DOHH2 (cell line): Measurements from ENCODE around the gene CPSF7.

ENCODE experiments used
- H3F3A ChIP-seq: fragments of 200-600 bp; sonication (generic), shearing (Covaris generic); 2 replicates; pipeline ENCODE4 v1.6.0; 2016; ENCODE audit warnings: antibody characterized with exemption, mild to moderate bottlenecking; ENCODE audit not compliant: control insufficient read depth, insufficient read depth
- H3K27ac ChIP-seq: fragments of 200-600 bp; sonication (generic); 2 replicates; pipeline ENCODE4 v1.5.1; 2014; ENCODE audit warnings: low read depth, mild to moderate bottlenecking, low read length, moderate library complexity
- H3K27me3 ChIP-seq: fragments of 200-600 bp; sonication (generic); 2 replicates; pipeline ENCODE4 v1.6.1; 2014; ENCODE audit warnings: mild to moderate bottlenecking, low read length, mixed read lengths; ENCODE audit not compliant: control insufficient read depth
- H3K36me3 ChIP-seq: fragments of 200-600 bp; sonication (generic); 2 replicates; pipeline ENCODE4 v1.6.1; 2014; ENCODE audit warnings: mild to moderate bottlenecking, low read length, moderate library complexity, mixed read lengths; ENCODE audit not compliant: control insufficient read depth
- H3K4me1 ChIP-seq: fragments of 200-600 bp; sonication (generic); 2 replicates; pipeline ENCODE4 v1.6.1; 2014; ENCODE audit warnings: mild to moderate bottlenecking, low read length, mixed read lengths; ENCODE audit not compliant: control insufficient read depth
- H3K4me2 ChIP-seq: fragments of 200-600 bp; sonication (generic); 2 replicates; pipeline ENCODE4 v1.6.0; 2014; ENCODE audit warnings: mild to moderate bottlenecking, low read length, moderate library complexity
- H3K4me3 ChIP-seq: fragments of 200-600 bp; sonication (generic); 2 replicates; pipeline ENCODE4 v1.5.1; 2014; ENCODE audit warnings: mild to moderate bottlenecking, low read length, mixed read lengths
- H3K79me2 ChIP-seq: fragments of 200-600 bp; sonication (generic); 2 replicates; pipeline ENCODE4 v1.6.1; 2014; ENCODE audit warnings: mild to moderate bottlenecking, low read length, mixed read lengths; ENCODE audit not compliant: control insufficient read depth
- H3K9me2 ChIP-seq: fragments of 200-600 bp; sonication (generic); replicated peaks from 2 replicates; pipeline ENCODE4 v1.6.1; 2014; ENCODE audit warnings: mild to moderate bottlenecking, low read length, mixed read lengths; ENCODE audit not compliant: control insufficient read depth
- H3K9me3 ChIP-seq: fragments of 200-600 bp; sonication (generic); 2 replicates; pipeline ENCODE4 v1.6.1; 2014; ENCODE audit warnings: antibody characterized with exemption, low read length, mixed read lengths; ENCODE audit not compliant: control insufficient read depth, insufficient read depth
- H4K20me1 ChIP-seq: fragments of 200-600 bp; sonication (generic); 2 replicates; pipeline ENCODE4 v1.6.0; 2014; ENCODE audit warnings: low read depth, mild to moderate bottlenecking, antibody characterized with exemption, low read length, moderate library complexity; ENCODE audit not compliant: control insufficient read depth, insufficient read depth
- CTCF ChIP-seq: fragments of 200-600 bp; sonication (generic); IDR thresholded peaks from one replicate; pipeline ENCODE4 v1.5.1; 2014; ENCODE audit warnings: antibody characterized with exemption, mild to moderate bottlenecking, low read depth, low read length; ENCODE audit not compliant: poor library complexity, severe bottlenecking
- EZH2phosphoT487 ChIP-seq: fragments of 200-600 bp; sonication (generic); IDR thresholded peaks from 2 replicates; pipeline ENCODE4 v1.6.1; 2017; ENCODE audit warnings: borderline replicate concordance, mild to moderate bottlenecking, antibody characterized with exemption, low read length, moderate library complexity, mixed read lengths

The CPSF7 gene

DNA sequence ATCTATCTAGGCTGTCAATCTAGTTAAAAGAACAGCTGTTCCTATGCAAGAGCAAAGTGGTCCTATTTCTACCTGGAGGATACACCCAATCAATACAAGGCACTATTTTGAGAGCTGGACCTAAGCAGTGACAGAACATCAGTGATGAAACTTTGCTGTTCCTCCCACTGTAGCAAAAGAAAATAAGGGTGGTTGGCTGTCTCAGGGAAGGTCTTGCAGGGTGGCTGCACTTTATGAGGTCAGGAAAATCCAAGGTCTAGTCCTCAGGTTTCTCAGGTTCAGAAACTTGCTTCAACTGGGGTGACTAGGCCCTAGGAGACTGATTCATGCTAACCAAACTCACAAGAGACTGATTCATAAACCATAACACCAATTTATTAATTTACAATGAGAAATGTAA is 11.6 kb downstream of the CPSF7 start:
- peaks cover 17% of the 10 kb centered on the region; the same call in 1 of the 2 replicates for H4K20me1 ChIP-seq

DNA sequence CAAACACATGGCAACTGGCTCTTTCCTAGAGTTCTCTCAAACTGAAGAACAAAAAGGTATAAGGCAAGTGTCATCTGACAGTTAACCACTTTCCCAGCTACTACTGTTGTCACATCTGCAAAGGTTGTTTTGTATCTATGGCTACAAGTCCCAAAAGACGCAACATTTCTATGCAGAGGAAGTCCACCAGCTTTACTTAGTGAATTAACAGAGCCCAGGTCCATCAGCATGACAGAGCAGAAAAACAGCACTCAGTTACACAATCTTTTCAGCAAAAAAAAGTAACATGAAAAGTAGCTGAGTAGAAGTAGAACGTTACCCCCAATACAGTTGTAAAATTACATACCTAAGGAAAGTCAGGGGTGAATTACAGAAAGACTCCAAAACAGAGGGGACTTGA is 12.1 kb downstream of the CPSF7 start:
- Histone ChIP-seq H3K36me3 (peaks cover 99% of the 10 kb centered on the region), H3K4me2 (no peak overlapping the region), H4K20me1 (peaks cover 17% of the 10 kb centered on the region; the same call in 1 of the 2 replicates), H3K4me3 (no peak overlapping the region), H3K79me2 (peaks cover 68% of the 10 kb centered on the region), H3K27ac (no peak overlapping the region), H3K4me1 (no peaks in the 10 kb centered on the region), H3K27me3 (no peaks in the 10 kb centered on the region), H3K9me3 (no peaks in the 10 kb centered on the region), H3F3A (peaks cover 2% of the 10 kb centered on the region; the same call in 1 of the 2 replicates), H3K9me2 (no peaks in the 10 kb centered on the region)
- TF ChIP-seq EZH2phosphoT487 (no peak), CTCF (no peak)

More for the DNA sequence above, 11.6 kb downstream of the CPSF7 start:
- no peaks in the 10 kb centered on the region for H3K9me2 ChIP-seq
- H3K79me2 ChIP-seq = peaks cover 71% of the 10 kb centered on the region
- TF ChIP-seq EZH2phosphoT487 (no peak), CTCF (no peak)
- peaks cover 2% of the 10 kb centered on the region; the same call in 1 of the 2 replicates for H3F3A ChIP-seq
- H3K27me3 ChIP-seq = no peaks in the 10 kb centered on the region
- H3K27ac ChIP-seq = no peak overlapping the region
- H3K4me1 ChIP-seq = no peaks in the 10 kb centered on the region
- H3K9me3 ChIP-seq = no peaks in the 10 kb centered on the region
- no peak overlapping the region for H3K4me2 ChIP-seq
- no peak overlapping the region for H3K4me3 ChIP-seq
- peaks cover 97% of the 10 kb centered on the region for H3K36me3 ChIP-seq

DNA sequence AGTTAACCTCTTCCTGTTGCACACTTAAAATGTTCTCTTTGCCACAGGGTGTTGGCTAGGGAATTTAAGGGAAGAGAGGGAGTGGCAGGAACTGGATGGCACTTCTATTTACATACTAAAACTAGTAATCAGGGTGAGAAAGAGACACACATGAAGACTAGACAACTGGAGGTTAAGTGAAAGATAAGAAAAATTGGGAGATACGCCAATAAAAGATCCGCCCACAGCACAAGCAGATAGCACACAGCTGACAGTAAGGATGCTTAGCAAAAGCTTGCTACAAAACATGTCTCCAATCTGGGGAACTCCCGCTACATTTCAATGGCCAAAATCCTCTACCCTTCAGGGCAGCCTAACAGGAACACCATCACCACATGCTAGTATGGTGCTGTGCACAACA is 12.8 kb downstream of the CPSF7 start:
- Histone ChIP-seq H3K27ac (no peak overlapping the region), H3K9me2 (no peaks in the 10 kb centered on the region), H3K27me3 (no peaks in the 10 kb centered on the region), H3K36me3 (peaks cover 99% of the 10 kb centered on the region), H3F3A (peaks cover 2% of the 10 kb centered on the region; the same call in 1 of the 2 replicates), H3K4me1 (no peaks in the 10 kb centered on the region), H4K20me1 (peaks cover 17% of the 10 kb centered on the region; the same call in 1 of the 2 replicates), H3K9me3 (no peaks in the 10 kb centered on the region), H3K79me2 (peaks cover 60% of the 10 kb centered on the region), H3K4me3 (no peak overlapping the region), H3K4me2 (no peak overlapping the region)
- no peak for TF ChIP-seq CTCF
- no peak for TF ChIP-seq EZH2phosphoT487
